Transverse colon (tissue), 4 donors: ENCODE measurements around the gene PPCS.

ENCODE experiments used
- POLR2A ChIP-seq: fragments of 450-650 bp; IDR thresholded peaks from one replicate; pipeline ENCODE4 v1.6.1; 2016; ENCODE audit warnings: antibody characterized with exemption, mild to moderate bottlenecking, moderate library complexity
- POLR2AphosphoS5 ChIP-seq, 3 donors: sonication (generic); formaldehyde crosslinking; IDR thresholded peaks; one replicate each; pipeline ENCODE4 v1.6.1; 2016; ENCODE audit warnings: antibody characterized with exemption in 3 of 3
- TF ChIP-seq, protein P1 (sequence below), 5 experiments: fragments of 200-600 bp in 3 of 5; fragments of 450-650 bp in 2 of 5; sonication (generic) in 3 of 5; IDR thresholded peaks; 1 replicate in 2 of 5; 2 replicates in 3 of 5; pipeline ENCODE4 v1.5.1; 2016 to 2017; ENCODE audit warnings: antibody characterized with exemption in 5 of 5, inconsistent platforms in 3 of 5, mild to moderate bottlenecking in 2 of 5, moderate library complexity in 1 of 5

- TF ChIP-seq, protein P1, sequence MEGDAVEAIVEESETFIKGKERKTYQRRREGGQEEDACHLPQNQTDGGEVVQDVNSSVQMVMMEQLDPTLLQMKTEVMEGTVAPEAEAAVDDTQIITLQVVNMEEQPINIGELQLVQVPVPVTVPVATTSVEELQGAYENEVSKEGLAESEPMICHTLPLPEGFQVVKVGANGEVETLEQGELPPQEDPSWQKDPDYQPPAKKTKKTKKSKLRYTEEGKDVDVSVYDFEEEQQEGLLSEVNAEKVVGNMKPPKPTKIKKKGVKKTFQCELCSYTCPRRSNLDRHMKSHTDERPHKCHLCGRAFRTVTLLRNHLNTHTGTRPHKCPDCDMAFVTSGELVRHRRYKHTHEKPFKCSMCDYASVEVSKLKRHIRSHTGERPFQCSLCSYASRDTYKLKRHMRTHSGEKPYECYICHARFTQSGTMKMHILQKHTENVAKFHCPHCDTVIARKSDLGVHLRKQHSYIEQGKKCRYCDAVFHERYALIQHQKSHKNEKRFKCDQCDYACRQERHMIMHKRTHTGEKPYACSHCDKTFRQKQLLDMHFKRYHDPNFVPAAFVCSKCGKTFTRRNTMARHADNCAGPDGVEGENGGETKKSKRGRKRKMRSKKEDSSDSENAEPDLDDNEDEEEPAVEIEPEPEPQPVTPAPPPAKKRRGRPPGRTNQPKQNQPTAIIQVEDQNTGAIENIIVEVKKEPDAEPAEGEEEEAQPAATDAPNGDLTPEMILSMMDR (IDR thresholded peaks at IDR 0.05): no peak
- TF ChIP-seq POLR2A (no peak), POLR2AphosphoS5 (IDR thresholded peaks at IDR 0.05) (no peak)
These were observed 26.4 kb downstream of the PPCS start for GRCh38 chr1:42482635-42483153.
